Progenitor cell of endocrine pancreas (in vitro differentiated cells): ENCODE measurements around the gene S100A2. TPM values are rescaled to one million over a fixed set of nuclear protein-coding genes. Genes with fewer than 3 reads are reported as not detected.
A peak's percentile ranks its signal among the peaks of the same experiment; 100 is the strongest.

Experiments
- DNase-seq: peaks from one replicate; pipeline ENCODE4 v3.0.0; 2021; ENCODE audit warnings: low spot score; ENCODE audit not compliant: unreplicated experiment
- H3K27ac Mint-ChIP-seq: 2 replicates; pipeline ENCODE4 v1.8.0; 2021; ENCODE audit warnings: mild to moderate bottlenecking, moderate library complexity, mixed read lengths
- H3K27me3 Mint-ChIP-seq: 2 replicates; pipeline ENCODE4 v1.8.0; 2021; ENCODE audit warnings: mixed read lengths
- H3K36me3 Mint-ChIP-seq: 2 replicates; pipeline ENCODE4 v1.8.0; 2022; ENCODE audit warnings: mixed read lengths; ENCODE audit not compliant: insufficient read depth
- H3K4me1 Mint-ChIP-seq: 2 replicates; pipeline ENCODE4 v1.8.0; 2021; ENCODE audit warnings: low read depth, mixed read lengths
- H3K4me3 Mint-ChIP-seq: 2 replicates; pipeline ENCODE4 v1.8.0; 2021; ENCODE audit warnings: low read depth, mild to moderate bottlenecking, moderate library complexity, mixed read lengths
- H3K9me3 Mint-ChIP-seq: 2 replicates; pipeline ENCODE4 v1.8.0; 2021; ENCODE audit warnings: low read depth, mixed read lengths
- total RNA-seq: library from RNA; stranded (reverse); gene quantifications from 2 replicates; pipeline ENCODE4 v1.2.1, GENCODE V29; 2021
- TF ChIP-seq, protein P1 (sequence below): fragments of 200-600 bp; sonication (generic); IDR thresholded peaks from one replicate; pipeline ENCODE4 v1.5.0; 2021; ENCODE audit warnings: antibody characterized with exemption, mild to moderate bottlenecking; ENCODE audit not compliant: unreplicated experiment

S100A2 gene
- total RNA-seq, 1 donor from 2014 or later, result 0.36 TPM

DNA sequence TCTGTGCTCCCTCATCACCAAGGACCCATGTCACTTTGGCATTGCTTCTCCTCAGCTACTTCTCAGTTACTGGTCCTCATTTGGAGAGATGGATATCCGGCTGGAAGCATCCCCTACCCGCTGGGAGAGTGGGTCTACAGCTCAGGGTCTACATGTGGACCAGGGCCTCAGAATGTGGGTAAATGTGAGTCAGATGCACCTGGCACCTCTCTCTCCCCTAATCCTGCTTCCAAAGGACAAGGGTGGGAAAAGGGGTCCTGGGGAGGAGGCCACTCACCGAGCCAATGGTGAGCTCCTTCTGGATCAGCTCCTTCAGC lies 30.8 kb downstream of the S100A2 start:
- DNase-seq, result no peak
- Mint-ChIP-seq H3K36me3 (no peaks in the 10 kb centered on the region), H3K9me3 (no peaks in the 10 kb centered on the region), H3K27me3 (no peaks in the 10 kb centered on the region), H3K4me1 (peaks cover 28% of the 10 kb centered on the region), H3K4me3 (no peak overlapping the region), H3K27ac (no peak overlapping the region)
- TF ChIP-seq, protein P1, sequence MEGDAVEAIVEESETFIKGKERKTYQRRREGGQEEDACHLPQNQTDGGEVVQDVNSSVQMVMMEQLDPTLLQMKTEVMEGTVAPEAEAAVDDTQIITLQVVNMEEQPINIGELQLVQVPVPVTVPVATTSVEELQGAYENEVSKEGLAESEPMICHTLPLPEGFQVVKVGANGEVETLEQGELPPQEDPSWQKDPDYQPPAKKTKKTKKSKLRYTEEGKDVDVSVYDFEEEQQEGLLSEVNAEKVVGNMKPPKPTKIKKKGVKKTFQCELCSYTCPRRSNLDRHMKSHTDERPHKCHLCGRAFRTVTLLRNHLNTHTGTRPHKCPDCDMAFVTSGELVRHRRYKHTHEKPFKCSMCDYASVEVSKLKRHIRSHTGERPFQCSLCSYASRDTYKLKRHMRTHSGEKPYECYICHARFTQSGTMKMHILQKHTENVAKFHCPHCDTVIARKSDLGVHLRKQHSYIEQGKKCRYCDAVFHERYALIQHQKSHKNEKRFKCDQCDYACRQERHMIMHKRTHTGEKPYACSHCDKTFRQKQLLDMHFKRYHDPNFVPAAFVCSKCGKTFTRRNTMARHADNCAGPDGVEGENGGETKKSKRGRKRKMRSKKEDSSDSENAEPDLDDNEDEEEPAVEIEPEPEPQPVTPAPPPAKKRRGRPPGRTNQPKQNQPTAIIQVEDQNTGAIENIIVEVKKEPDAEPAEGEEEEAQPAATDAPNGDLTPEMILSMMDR, result no peak

GRCh38 chr1:153534226-153534924 lies 31.3 kb downstream of the S100A2 start:
- H3K36me3 Mint-ChIP-seq, result no peaks in the 10 kb centered on the region
- H3K4me3 Mint-ChIP-seq, result no peak overlapping the region
- no peak for DNase-seq
- H3K27ac Mint-ChIP-seq, result no peak overlapping the region
- H3K4me1 Mint-ChIP-seq, result peaks cover 27% of the 10 kb centered on the region
- TF ChIP-seq, protein P1, result no peak
- H3K9me3 Mint-ChIP-seq, result no peaks in the 10 kb centered on the region
- no peaks in the 10 kb centered on the region for H3K27me3 Mint-ChIP-seq

DNA sequence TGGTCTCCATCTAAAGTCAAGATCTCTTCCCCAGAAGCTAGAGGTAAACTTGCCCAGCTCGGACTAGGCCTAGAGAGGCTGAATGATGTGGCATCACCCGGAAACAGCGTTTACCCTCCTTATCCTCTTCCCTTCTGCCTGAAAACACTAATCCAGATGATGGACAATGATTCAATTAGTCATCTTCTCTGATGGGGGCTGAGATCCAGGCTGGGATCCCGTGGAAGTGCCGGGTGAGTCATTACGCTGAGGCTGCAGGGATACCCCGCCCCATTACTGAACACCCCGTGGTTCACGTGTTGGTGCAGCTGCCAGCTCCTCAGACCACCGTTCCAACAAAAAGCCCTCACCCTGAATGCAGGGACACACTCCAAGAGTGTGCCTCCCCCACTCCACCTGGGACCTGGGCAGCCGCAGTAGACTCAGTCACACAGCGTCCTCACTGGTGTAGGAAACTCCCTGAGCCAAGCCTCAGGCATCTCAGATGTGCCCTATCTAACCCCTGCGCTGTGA lies 31.9 kb downstream of the S100A2 start:
- Mint-ChIP-seq H3K4me3 (no peak overlapping the region), H3K27me3 (no peaks in the 10 kb centered on the region), H3K9me3 (no peaks in the 10 kb centered on the region), H3K4me1 (peaks cover 27% of the 10 kb centered on the region), H3K36me3 (no peaks in the 10 kb centered on the region), H3K27ac (no peak overlapping the region)
- DNase-seq, result no peak
- TF ChIP-seq, protein P1, result no peak

GRCh38 chr1:153532769-153533599 lies 32.7 kb downstream of the S100A2 start:
- H3K36me3 Mint-ChIP-seq, result no peaks in the 10 kb centered on the region

DNA sequence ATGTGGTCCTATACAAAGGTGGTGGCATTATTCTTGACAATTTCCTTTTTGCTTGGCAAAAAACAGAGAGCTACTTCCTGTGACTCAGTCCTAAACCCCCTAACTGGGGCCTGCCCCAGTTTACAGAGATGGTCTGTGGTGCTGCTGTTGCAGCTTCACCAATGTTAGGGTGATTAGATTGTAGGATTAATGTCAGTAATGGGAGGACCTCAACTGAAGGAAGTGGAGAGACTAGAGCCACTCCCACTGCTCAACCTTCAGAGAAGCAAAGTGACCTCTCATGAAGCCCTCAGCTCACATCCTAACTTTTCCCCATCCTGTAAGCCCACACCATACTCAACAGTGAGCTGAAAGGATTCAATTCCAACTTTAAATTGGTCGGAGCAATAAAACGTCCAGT lies 33.5 kb downstream of the S100A2 start:
- no peaks in the 10 kb centered on the region for H3K27me3 Mint-ChIP-seq
- H3K4me1 Mint-ChIP-seq, result peaks cover 21% of the 10 kb centered on the region
- DNase-seq, result no peak
- no peaks in the 10 kb centered on the region for H3K9me3 Mint-ChIP-seq
- TF ChIP-seq, protein P1, result no peak
- H3K4me3 Mint-ChIP-seq, result peak overlapping the region; percentile 9
- H3K27ac Mint-ChIP-seq, result peak overlapping the region; percentile 90
- no peaks in the 10 kb centered on the region for H3K36me3 Mint-ChIP-seq

More at GRCh38 chr1:153532769-153533599, 32.7 kb downstream of the S100A2 start:
- H3K27me3 Mint-ChIP-seq, result no peaks in the 10 kb centered on the region
- TF ChIP-seq, protein P1, result peak; percentile 88
- peak overlapping the region; percentile 60 for H3K4me3 Mint-ChIP-seq
- peaks cover 21% of the 10 kb centered on the region for H3K4me1 Mint-ChIP-seq
- H3K9me3 Mint-ChIP-seq, result no peaks in the 10 kb centered on the region
- DNase-seq, result peak; percentile 74
- H3K27ac Mint-ChIP-seq, result peak overlapping the region; percentile 90
